Measurements from ENCODE around the gene PCDH10. TPM values are rescaled to one million over a fixed set of nuclear protein-coding genes. Genes with fewer than 3 reads are reported as not detected.
A peak's percentile ranks its signal among the peaks of the same experiment; 100 is the strongest.

Gene PCDH10
- total and polyA plus RNA-seq, 2 donors (not counting 3 experiments of a cell fraction or from before 2014, with no cell fraction given), result 56.5 to 91.0 TPM

DNA sequence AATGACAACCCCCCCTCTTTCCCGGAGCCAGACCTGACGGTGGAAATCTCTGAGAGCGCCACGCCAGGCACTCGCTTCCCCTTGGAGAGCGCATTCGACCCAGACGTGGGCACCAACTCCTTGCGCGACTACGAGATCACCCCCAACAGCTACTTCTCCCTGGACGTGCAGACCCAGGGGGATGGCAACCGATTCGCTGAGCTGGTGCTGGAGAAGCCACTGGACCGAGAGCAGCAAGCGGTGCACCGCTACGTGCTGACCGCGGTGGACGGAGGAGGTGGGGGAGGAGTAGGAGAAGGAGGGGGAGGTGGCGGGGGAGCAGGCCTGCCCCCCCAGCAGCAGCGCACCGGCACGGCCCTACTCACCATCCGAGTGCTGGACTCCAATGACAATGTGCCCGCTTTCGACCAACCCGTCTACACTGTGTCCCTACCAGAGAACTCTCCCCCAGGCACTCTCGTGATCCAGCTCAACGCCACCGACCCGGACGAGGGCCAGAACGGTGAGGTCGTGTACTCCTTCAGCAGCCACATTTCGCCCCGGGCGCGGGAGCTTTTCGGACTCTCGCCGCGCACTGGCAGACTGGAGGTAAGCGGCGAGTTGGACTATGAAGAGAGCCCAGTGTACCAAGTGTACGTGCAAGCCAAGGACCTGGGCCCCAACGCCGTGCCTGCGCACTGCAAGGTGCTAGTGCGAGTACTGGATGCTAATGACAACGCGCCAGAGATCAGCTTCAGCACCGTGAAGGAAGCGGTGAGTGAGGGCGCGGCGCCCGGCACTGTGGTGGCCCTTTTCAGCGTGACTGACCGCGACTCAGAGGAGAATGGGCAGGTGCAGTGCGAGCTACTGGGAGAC, 1.6 kb downstream of the PCDH10 start:
- peak overlapping the region; percentile 56 to 90 (median 67) for H3K4me3 ChIP-seq (replicated peaks in 1 of 3; ENCODE audit: insufficient read depth in 1 of 3, low read depth in 1 of 3, low read length in 3 of 3)

DNA sequence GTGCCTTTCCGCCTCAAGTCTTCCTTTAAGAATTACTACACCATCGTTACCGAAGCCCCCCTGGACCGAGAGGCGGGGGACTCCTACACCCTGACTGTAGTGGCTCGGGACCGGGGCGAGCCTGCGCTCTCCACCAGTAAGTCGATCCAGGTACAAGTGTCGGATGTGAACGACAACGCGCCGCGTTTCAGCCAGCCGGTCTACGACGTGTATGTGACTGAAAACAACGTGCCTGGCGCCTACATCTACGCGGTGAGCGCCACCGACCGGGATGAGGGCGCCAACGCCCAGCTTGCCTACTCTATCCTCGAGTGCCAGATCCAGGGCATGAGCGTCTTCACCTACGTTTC, 2.2 kb downstream of the PCDH10 start:
- Histone ChIP-seq H3K36me3 (ENCODE audit: control insufficient read depth in 2 of 2, extremely low read depth in 1 of 2, insufficient read depth in 2 of 2, low read length in 2 of 2) (peaks cover 0 to 3% of the 10 kb centered on the region in 2 experiments), H3K79me2 (ENCODE audit: control insufficient read depth, insufficient read depth, low read length) (peaks cover 54% of the 10 kb centered on the region), H3K9me3 (replicated peaks; ENCODE audit: control insufficient read depth, insufficient read depth, low read length) (no peaks in the 10 kb centered on the region), H3K27me3 (ENCODE audit: control insufficient read depth in 2 of 2, insufficient read depth in 2 of 2, low read length in 2 of 2) (no peaks in the 10 kb centered on the region), H3K4me1 (ENCODE audit: control insufficient read depth, extremely low read depth, insufficient read depth, low read length) (peaks cover 39% of the 10 kb centered on the region), H3K9ac (replicated peaks; ENCODE audit: extremely low read depth, insufficient read depth, low read length) (peak overlapping the region; percentile 57), H4K20me1 (replicated peaks; ENCODE audit: control insufficient read depth, extremely low read depth, insufficient read depth, low read length) (no peaks in the 10 kb centered on the region), H3K4me2 (ENCODE audit: insufficient read depth, low read length) (peak overlapping the region; percentile 97), H2AFZ (ENCODE audit: low read depth, low read length) (peak overlapping the region; percentile 86), H3K9me1 (replicated peaks; ENCODE audit: control insufficient read depth, extremely low read depth, insufficient read depth, low read length) (no peaks in the 10 kb centered on the region), H3K4me3 (replicated peaks in 1 of 3; ENCODE audit: insufficient read depth in 1 of 3, low read depth in 1 of 3, low read length in 3 of 3) (peak overlapping the region; percentile 56 to 90 (median 67)), H3K27ac (ENCODE audit: insufficient read depth, low read depth, low read length) (peak overlapping the region; percentile 31)
- ChIA-PET CTCF (interaction anchor here (1.1 to 2.1 kb wide), 4 partner anchors 18 to 1755 kb away, joined by 3 to 4 read pairs (median 4); no protein-coding TSS in a partner anchor), POLR2A (no interaction called here)
- no peak for TF ChIP-seq POLR2AphosphoS5 (IDR thresholded peaks at IDR 0.05; ENCODE audit: insufficient read depth, low read depth, low read length)
- TF ChIP-seq FOS (IDR thresholded peaks at IDR 0.05; ENCODE audit: borderline replicate concordance, insufficient read depth, low read length), result no peak
- TF ChIP-seq, protein P1, sequence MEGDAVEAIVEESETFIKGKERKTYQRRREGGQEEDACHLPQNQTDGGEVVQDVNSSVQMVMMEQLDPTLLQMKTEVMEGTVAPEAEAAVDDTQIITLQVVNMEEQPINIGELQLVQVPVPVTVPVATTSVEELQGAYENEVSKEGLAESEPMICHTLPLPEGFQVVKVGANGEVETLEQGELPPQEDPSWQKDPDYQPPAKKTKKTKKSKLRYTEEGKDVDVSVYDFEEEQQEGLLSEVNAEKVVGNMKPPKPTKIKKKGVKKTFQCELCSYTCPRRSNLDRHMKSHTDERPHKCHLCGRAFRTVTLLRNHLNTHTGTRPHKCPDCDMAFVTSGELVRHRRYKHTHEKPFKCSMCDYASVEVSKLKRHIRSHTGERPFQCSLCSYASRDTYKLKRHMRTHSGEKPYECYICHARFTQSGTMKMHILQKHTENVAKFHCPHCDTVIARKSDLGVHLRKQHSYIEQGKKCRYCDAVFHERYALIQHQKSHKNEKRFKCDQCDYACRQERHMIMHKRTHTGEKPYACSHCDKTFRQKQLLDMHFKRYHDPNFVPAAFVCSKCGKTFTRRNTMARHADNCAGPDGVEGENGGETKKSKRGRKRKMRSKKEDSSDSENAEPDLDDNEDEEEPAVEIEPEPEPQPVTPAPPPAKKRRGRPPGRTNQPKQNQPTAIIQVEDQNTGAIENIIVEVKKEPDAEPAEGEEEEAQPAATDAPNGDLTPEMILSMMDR (IDR thresholded peaks at IDR 0.05; ENCODE audit: extremely low read depth in 1 of 2, insufficient read depth in 1 of 2, low read depth in 1 of 2, low read length in 2 of 2), result peak in 1 of 2 donors; percentile 7
- TF ChIP-seq JUN (IDR thresholded peaks at IDR 0.05; ENCODE audit: borderline replicate concordance, insufficient read depth, insufficient read length, low read depth), result no peak
- no peak for TF ChIP-seq GATA2 (IDR thresholded peaks at IDR 0.05; ENCODE audit: insufficient read depth, insufficient read length, low read depth, low read length)
- intact Hi-C loops (cut with micrococcal nuclease) (loop anchor here (10.0 kb wide), 1 partner anchor 1473 kb away; no protein-coding TSS in a partner anchor), dilution Hi-C loops (cut with MboI; ENCODE audit: extremely low pct_ligation_motif_present, low sequenced_read_pairs) (no loop called here)
- DNase-seq (ENCODE audit: low read depth, low spot score), result peak; percentile 59
- no peak for FAIRE-seq
- no TSS peak for BruUV-seq (replicated peaks)

More for the DNA sequence above, 1.6 kb downstream of the PCDH10 start:
- peak; percentile 58 for DNase-seq (ENCODE audit: low read depth, low spot score)
- TF ChIP-seq, protein P2, sequence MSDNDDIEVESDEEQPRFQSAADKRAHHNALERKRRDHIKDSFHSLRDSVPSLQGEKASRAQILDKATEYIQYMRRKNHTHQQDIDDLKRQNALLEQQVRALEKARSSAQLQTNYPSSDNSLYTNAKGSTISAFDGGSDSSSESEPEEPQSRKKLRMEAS (IDR thresholded peaks at IDR 0.05; ENCODE audit: insufficient read depth, insufficient read length), result no peak
- TF ChIP-seq POLR2A (IDR thresholded peaks at IDR 0.05; ENCODE audit: low read depth, low read length), result no peak
- no peak for TF ChIP-seq FOS (IDR thresholded peaks at IDR 0.05; ENCODE audit: borderline replicate concordance, insufficient read depth, low read length)
- no peaks in the 10 kb centered on the region for H3K9me1 ChIP-seq (replicated peaks; ENCODE audit: control insufficient read depth, extremely low read depth, insufficient read depth, low read length)
- intact Hi-C loops (cut with micrococcal nuclease) (loop anchor here (10.0 kb wide), 1 partner anchor 1474 kb away; no protein-coding TSS in a partner anchor), dilution Hi-C loops (cut with MboI; ENCODE audit: extremely low pct_ligation_motif_present, low sequenced_read_pairs) (no loop called here)
- peak overlapping the region; percentile 72 for H3K9ac ChIP-seq (replicated peaks; ENCODE audit: extremely low read depth, insufficient read depth, low read length)
- ChIA-PET POLR2A (interaction anchor here (0.6 to 0.8 kb wide), 5 partner anchors 12 to 1511 kb away, joined by 3 to 7 read pairs (median 5); no protein-coding TSS in a partner anchor), CTCF (interaction anchor here (0.6 to 2.1 kb wide), 5 partner anchors 9 to 1626 kb away, joined by 3 to 5 read pairs (median 3); no protein-coding TSS in a partner anchor)
- peak overlapping the region; percentile 97 for H3K4me2 ChIP-seq (ENCODE audit: insufficient read depth, low read length)
- H3K27ac ChIP-seq (ENCODE audit: insufficient read depth, low read depth, low read length), result peak overlapping the region; percentile 67
- no peaks in the 10 kb centered on the region for H3K36me3 ChIP-seq (ENCODE audit: control insufficient read depth in 2 of 2, extremely low read depth in 1 of 2, insufficient read depth in 2 of 2, low read length in 2 of 2)
- H3K27me3 ChIP-seq (ENCODE audit: control insufficient read depth in 2 of 2, insufficient read depth in 2 of 2, low read length in 2 of 2), result no peaks in the 10 kb centered on the region
- FAIRE-seq, result peak; percentile 65
- H2AFZ ChIP-seq (ENCODE audit: low read depth, low read length), result peak overlapping the region; percentile 86
- H3K4me1 ChIP-seq (ENCODE audit: control insufficient read depth, extremely low read depth, insufficient read depth, low read length), result peaks cover 40% of the 10 kb centered on the region
- peaks cover 52% of the 10 kb centered on the region for H3K79me2 ChIP-seq (ENCODE audit: control insufficient read depth, insufficient read depth, low read length)
- no TSS peak for BruUV-seq (replicated peaks)
- no peaks in the 10 kb centered on the region for H3K9me3 ChIP-seq (replicated peaks; ENCODE audit: control insufficient read depth, insufficient read depth, low read length)
- no peaks in the 10 kb centered on the region for H4K20me1 ChIP-seq (replicated peaks; ENCODE audit: control insufficient read depth, extremely low read depth, insufficient read depth, low read length)

All from endothelial cell of umbilical vein (primary cell).